Stimulated activated CD4-positive, alpha-beta T cell treated with anti-CD3 and anti-CD28 coated beads, Interleukin-15, amount 100 ng/mL, for 24 hours (primary cell): ENCODE data around the gene HCFC2.

ENCODE experiments used
- DNase-seq: peaks from one replicate; pipeline ENCODE4 v3.0.0-alpha.2; 2020

The HCFC2 gene

DNA sequence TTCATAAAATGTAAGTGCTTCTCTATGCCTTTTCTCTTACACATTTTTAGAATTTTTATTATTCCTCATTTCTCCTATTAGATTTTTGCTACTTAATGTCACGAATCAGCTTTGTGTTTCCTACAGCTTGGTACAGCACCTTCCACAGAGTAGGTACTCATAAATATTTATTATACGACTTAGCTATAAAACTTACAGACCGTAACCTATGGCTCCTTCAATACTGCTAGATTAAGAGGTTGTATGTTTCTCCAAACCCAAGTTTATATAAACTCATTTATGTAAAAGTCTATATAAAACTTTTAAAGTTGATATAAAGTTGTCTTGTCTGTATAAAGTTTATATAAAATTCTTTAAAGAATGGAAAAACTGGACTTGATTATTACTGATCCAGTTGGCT is 62.2 kb downstream of the HCFC2 start:
- DNase-seq = no peak

DNA sequence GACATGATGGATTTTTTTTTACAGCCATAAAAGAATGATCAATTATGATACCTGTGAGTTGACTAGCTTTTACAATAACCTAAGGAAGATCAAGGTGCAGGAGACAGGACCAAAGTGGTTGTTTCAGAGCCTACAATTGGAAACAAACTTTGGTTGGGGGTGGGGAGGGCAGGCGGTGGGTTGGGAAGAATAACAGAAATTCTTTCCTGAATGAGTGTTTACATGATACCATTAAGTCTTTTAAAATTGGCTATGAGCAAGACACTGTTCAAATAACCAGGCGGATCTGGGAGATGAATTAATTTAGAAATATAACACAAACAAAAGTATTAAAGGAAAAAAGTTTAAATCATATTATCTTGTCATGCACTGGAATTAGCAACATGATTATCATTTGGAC is 66.4 kb downstream of the HCFC2 start:
- DNase-seq = no peak

DNA sequence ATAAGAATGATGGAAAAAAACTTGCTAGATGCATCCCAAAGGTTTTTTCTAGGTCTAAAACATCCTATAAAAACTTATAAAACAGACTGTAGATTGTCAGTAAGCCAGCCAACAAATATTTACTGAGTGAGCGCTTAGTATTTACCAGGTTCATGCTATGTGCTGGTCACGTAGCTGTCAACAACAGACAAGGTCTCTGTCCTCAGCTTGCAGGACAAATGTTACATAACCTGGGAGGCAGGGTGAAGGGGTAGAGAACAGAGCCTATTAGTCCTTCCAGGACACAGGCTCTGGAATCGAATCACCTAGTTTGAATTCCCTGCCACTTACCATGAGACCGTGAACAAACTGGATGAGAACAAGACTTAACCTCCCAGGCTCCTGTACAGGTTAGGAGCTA is 67.3 kb downstream of the HCFC2 start:
- DNase-seq = no peak

DNA sequence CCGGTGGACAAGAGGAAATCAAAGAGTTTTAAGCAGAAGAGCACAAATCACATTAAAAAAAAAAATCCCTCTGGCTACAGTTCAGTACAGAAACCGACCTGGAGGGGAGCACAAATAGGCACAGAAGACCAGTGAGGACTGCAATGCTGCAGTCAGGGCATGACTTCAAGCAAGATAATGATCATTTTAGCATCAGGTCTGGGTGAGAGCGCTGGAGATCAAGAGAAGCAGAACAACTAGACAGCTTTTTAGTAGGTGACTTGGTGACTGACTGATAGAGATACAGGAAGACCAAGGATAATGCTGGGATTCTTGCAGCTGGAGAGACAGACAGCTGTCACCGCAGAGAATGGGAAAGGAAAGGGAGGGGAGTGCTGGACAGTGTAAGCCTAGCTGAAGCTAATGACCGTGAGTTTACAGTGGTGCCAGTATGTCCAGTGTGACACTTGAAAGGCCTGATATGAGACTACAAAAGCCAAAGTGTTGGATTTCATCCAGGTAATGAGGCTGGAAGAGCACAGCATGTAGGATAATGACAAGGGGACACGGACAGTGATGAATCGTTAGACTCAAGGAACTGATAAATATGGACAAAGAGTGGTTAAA is 68.1 kb downstream of the HCFC2 start:
- DNase-seq = no peak

DNA sequence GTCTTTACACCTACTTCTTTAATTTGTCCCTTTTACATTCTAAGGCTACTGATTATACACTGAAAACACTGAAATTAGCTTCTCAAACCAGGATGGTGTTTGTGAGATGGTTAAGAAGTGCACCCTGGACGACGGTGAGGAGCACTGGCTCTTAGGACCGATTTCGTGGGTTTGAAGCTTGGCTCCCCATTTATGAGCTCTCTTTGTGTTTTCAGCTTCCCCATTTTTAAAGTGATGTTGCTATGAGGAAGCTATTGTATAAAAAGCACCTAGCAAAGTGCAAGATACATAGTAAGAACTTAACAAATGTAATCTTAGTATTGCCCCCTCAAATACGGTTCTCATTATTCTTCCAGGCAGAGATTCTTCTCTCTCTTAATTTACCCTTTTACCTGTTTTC is 69.0 kb downstream of the HCFC2 start:
- no peak for DNase-seq

DNA sequence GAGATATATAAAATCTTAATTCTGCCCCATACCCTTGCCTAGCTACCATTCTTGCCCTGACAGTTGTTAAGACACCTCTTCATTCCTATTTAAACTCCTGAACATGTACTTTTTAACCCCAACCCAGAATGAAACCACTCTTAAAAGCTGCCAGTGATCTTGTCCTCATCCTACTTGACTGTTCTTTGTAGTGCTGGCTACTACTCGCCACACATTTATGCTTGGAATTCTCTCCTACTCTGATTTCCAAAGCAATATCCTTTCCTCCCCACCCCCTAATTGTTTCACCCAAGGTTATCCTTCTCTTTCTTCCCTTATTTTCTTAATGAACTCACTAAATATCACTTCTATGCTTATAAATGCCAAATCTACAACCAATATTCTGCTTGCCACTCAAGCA is 69.5 kb downstream of the HCFC2 start:
- DNase-seq = no peak

DNA sequence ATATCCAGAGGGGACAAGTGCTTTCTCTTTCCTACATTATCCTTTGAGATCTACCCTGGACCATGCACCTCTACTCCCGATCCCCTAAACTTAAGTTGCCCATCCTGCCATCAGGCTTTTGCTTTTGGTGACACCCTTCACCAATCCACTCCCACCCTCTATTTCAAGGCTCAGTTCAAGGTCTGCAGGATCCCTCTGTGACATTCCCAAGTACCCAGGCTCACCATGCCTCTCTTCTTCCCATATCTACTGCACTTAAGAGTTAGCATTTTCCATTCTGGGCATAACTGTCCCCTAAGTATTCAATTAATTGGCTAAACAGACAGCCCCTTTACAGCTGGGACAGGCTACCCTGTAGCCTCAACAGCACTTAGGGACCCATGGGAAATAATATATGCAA is 70.6 kb downstream of the HCFC2 start:
- DNase-seq = no peak

DNA sequence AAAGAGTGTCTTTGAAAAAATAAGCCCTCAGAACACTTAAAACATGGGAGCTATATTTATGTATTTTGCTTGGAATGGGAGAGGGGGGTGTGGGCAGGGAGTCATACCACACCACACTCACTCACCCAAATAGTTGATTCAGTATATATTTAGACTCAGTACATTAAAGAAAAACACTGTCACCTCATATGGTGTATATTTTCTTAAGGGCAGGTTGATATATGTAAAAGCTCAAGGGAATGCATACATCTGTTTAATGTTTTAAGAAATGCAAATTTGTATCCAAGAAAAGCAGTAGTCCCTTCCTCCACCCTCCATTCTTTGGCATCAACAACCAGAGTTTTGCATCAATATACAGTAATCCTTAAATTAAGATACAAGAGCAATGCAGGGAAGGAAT is 72.2 kb downstream of the HCFC2 start:
- no peak for DNase-seq

DNA sequence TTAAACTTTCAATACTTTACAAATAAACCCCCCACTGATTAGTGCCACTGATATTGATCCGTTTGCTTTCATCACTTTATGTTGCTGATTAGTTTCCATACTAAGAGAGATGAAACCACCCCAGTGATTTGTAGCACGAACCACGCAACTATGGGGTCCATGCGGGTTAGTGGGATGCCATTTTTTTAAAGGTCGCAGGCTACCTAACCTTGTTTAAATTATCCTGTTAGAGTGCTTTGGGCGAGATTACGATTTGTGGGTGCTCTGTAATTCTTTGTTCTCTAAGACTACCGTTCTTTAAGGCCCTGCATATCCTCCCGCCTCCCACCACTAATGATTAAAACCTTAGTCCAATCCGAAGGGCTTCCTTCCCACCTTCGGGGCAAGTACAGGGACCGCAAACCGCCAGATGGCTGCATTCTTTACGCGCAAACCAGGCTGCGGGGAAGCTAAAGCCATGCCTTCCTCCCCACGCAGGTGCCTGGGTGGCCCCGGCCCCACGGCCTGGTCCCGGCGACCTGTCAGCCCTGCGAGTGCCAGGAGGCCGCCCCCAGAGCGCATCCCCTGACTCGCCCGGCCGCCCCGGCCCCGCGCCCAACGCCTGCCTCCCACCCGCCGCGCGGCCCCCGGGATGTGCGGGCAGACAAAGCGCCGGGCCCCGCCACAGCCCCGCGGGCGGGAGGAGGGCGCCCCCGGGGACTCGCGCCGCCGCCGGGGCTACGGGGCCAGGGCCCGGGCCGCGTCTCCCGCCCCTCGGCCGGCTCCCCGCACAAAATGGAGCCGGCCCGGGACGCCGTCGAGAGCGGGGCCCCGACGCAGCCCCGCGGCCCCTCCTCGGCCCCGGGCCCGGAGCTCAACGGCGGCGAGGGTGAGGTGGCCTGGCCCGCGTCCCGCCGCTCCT is 72.9 kb downstream of the HCFC2 start:
- peak; percentile 64 for DNase-seq

DNA sequence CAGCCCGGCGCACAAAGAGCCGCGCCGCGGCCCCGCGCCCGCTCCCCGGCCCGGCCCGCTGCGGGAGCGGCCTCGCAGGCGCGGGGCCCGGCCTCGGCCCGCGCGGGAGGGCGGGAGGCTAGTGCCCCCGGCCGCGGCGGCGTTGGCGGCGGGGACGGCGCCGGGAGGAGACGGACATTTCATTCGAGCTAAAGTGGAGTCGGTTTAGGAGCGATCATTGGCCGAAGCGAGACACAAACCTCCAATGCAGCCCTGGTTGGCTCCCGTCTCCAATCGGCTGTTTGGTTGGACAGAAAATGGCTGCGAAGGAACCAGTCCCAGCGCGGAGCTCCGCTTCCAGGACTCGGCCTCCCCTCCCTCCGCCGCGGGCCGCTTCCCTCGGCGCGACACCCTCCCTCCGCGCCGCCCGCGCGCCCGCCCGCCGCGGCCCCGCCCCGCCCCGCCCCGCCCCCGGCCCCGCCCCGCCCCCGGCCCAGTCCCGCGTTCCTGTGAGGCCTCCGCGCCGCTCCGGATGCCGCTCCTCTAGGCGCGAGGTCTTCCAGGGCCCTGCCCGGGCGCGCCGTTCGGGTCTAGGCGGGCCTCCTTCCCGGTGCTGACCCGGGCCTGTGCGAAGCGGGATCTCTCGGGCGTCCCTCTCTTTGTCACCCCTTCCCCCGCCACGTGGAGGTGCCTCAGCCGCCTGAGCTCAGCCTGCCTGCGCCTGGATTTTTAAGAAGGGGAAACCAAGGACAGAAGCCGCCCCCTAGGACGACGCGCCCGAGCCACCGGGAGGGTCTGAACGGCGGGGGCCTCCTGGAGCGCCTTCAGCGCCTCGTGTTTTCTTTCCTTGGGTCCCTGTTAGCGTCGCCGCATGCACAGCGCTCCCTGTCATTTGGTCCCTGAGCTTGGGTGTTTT is 73.8 kb downstream of the HCFC2 start, which contains the start of gene NFYB:
NFYB (minus strand) TSS at position 309 of the 895 bp plus-strand sequence. CDS start 2,757 bp downstream, outside the sequence.
- peak; percentile 92 for DNase-seq

DNA sequence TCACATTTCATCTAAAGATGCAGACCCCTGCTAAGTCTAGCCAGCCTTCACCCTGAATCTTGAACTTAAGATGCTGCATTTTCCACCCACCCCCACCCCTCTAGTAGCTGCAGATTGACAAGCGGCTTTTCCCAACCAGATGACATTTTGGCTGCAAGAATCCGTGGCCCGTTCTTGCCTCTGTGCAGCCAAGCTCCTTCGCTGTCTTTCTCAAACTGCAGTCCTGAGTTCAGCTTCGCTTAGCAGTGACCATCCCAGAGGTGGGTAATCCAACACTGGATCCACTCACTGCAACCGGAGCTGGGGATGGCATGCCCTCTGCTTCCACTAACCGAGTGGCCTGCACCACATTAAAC is 74.4 kb downstream of the HCFC2 start:
- DNase-seq = no peak

DNA sequence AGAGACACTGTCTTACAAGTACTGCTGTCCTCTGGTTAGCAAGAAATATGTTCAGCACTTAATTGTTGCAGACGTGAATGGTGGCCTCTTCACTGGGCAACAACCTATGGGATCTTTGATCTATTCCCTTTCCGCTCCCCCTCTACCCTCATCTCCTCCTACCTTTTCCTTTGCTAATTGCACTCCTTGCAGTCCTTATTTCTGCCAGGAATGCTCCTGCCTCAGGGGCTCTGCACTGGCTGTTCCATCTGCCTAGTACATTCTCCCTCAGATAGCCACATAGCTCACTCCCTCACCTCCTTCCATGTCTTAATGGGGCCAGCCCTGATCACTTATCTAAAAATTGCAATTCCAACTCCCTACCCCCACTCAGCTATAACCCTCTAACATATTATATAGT is 78.2 kb downstream of the HCFC2 start:
- no peak for DNase-seq

DNA sequence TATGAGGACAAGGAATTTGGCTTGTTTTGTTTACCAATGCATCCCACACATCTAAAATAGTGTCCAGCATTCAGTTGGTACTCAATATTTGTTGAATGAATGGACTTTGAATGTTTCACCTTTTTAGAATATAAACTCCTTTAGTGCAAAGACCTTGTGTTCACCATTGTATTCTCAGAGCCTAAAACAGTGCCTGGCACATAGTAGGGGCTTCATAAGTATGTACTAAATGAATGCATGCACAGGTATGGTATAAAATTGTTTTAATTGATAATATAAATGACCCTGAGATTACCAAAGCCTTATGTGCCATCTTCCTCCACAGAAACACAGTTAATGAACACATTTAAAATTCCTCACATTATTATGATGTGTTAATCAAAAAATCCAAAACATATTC is 78.7 kb downstream of the HCFC2 start:
- DNase-seq = no peak

DNA sequence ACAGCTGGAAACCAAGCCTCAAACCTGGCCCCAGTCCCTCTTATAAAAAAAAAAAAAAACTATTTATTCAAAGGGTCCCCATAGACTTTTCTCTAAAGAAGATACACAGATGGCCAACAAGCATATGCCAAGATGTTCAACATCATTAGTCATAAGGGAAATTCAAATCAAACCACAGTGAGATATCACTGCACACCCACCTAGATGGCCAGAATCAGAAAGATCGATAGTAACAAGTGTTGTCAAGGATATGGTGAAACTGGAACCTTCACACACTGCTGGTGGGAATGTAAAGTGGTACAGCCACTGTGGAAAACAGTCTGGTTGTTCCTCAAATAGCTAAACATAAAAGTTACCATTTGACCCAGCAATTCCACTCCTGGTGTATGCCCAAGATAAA is 79.6 kb downstream of the HCFC2 start:
- DNase-seq = no peak

DNA sequence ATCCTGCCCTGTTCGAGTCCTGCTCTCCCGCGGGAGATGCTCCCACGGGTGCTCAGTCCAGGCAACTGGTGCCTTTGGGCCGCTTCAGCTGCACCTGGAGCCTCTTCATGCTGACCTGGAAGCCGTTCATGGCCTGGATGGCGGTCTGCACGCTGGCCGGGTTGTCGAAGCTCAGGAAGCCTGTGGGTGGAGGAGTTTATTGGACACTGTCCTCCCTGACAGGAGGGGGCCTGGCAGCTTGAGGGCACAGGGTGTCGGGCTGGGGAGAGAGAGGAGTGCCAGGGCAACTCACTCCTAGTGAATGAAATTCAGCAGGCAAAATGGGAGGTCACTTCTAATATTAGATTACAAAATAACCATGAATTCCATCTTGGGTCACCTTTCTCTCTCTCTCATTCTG is 83.0 kb downstream of the HCFC2 start:
- DNase-seq = no peak

DNA sequence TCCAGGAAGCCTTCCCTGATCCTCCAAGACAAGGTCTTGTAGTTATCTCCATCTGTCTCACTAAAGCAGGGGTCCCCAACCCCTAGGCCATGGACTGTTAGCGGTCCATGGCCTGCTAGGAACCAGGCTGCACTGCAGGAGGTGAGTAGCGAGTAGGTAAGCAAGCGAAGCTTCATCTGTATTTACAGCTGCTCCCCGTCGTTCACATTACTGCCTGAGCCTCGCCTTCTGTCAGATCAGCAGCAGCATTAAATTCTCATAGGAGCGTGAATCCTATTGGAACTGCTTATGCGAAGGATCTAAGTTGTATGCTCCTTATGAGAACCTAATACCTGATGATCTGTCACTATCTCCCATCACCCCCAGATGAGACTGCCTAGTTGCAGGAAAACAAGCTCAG is 86.1 kb downstream of the HCFC2 start:
- DNase-seq = no peak

DNA sequence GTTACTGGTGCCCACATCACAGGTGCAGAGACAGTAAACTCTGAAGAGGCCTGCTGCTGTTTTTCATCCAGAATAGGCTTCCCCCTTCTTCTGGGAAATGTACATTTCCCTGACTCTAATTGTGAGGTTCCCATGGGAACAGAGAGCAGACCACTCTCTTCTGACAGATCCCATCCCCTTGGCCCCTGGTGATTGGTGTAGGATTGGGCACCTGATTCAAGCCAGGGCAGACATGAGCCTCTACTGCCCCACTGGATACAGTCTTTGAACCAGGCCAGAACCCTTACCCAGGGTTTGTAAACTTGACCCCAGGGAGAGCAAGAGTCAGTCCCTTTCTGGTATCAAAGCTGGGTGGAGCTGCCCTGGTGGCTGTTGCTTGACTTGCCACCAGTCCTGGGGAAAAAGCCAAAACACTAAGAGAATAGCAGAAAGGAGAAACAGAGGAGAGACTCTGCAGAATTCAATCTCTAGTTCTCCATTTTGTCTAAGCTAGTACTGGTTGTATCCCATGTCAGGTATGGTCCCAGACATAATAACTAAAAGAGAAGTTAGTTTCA is 88.4 kb downstream of the HCFC2 start:
- DNase-seq = no peak

DNA sequence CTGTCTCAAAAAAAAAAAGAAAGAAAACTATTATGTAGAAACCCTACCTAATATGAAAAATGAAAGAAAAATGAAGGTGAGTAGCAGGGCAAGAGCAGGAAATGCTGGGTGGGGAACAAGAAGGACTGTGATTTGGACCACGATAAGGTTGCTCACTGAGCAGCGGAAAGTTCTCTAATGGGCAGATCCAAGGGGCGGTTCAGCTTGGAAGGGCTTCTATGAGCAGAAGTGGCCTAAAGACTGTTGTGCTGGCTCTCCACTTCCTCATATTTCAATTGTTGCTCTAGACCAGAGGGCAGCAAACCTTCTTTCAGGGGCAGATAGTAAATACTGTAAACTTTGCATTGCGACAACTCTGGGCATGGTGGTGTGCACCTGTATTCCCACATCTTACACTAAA is 90.0 kb downstream of the HCFC2 start:
- DNase-seq = no peak

DNA sequence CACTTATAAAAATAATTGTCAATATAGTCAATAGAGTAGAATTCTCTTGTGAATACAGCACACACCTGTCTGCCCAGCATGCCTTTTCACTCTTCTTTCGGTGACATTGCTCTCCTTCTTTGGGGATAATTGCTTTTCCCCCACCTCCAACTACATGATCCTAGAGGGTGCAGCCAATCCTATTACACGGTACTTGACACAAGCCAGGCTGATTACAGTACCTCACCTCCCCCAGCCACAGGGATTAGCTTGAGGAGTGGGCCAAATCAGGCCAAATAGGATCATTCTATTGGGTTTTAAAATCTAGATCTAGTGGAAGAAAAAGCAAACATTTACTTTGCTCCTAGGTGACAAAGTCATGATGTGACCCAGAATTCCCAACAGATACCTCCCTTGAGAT is 90.5 kb downstream of the HCFC2 start:
- DNase-seq = no peak
